CD4-positive, alpha-beta T cell treated with Interleukin-17A for 4 hours (primary cell): ENCODE data around the gene PCK1.

ENCODE experiments used
- DNase-seq: peaks from one replicate; pipeline ENCODE4 v3.0.0-alpha.2; 2020; ENCODE audit warnings: mixed read lengths

The PCK1 gene

GRCh38 chr20:57536771-57537724 lies 23.9 kb upstream of the PCK1 start:
- no peak for DNase-seq

GRCh38 chr20:57537822-57538221 lies 23.1 kb upstream of the PCK1 start:
- no peak for DNase-seq

GRCh38 chr20:57539889-57540288 lies 21.0 kb upstream of the PCK1 start:
- no peak for DNase-seq

- no peak for DNase-seq
Observed at GRCh38 chr20:57540890-57541580, 19.9 kb upstream of the PCK1 start.

- DNase-seq, result no peak
Observed at GRCh38 chr20:57543754-57544153, 17.2 kb upstream of the PCK1 start.

GRCh38 chr20:57544838-57545564 lies 15.9 kb upstream of the PCK1 start:
- DNase-seq, result no peak

GRCh38 chr20:57545927-57546662 lies 14.8 kb upstream of the PCK1 start:
- DNase-seq, result no peak

GRCh38 chr20:57546956-57547649 lies 13.8 kb upstream of the PCK1 start:
- DNase-seq, result no peak

- DNase-seq, result no peak
Observed at GRCh38 chr20:57548177-57549058, 12.5 kb upstream of the PCK1 start.

GRCh38 chr20:57552471-57552870 lies 8.4 kb upstream of the PCK1 start:
- DNase-seq, result no peak

- DNase-seq, result no peak
Observed at GRCh38 chr20:57553376-57554018, 7.4 kb upstream of the PCK1 start.

- no peak for DNase-seq
Observed at GRCh38 chr20:57555457-57556184, 5.3 kb upstream of the PCK1 start.

GRCh38 chr20:57556980-57557274 lies 4.0 kb upstream of the PCK1 start:
- no peak for DNase-seq

- DNase-seq, result no peak
Observed at GRCh38 chr20:57557926-57558613, 2.8 kb upstream of the PCK1 start.

GRCh38 chr20:57558614-57559288 lies 2.2 kb upstream of the PCK1 start:
- DNase-seq, result no peak

- no peak for DNase-seq
Observed at GRCh38 chr20:57559289-57559634, 1.6 kb upstream of the PCK1 start.

GRCh38 chr20:57559658-57560553 lies 1.0 kb upstream of the PCK1 start:
- no peak for DNase-seq
